HG02623 (cell line): Measurements from ENCODE around the gene CCDC12.

Source experiments
- ATAC-seq: cut with Tn5 transposase; IDR thresholded peaks from one replicate; pipeline ENCODE4 v1.9.1; 2021; ENCODE audit warnings: moderate library complexity; ENCODE audit not compliant: unreplicated experiment

CCDC12 gene

DNA sequence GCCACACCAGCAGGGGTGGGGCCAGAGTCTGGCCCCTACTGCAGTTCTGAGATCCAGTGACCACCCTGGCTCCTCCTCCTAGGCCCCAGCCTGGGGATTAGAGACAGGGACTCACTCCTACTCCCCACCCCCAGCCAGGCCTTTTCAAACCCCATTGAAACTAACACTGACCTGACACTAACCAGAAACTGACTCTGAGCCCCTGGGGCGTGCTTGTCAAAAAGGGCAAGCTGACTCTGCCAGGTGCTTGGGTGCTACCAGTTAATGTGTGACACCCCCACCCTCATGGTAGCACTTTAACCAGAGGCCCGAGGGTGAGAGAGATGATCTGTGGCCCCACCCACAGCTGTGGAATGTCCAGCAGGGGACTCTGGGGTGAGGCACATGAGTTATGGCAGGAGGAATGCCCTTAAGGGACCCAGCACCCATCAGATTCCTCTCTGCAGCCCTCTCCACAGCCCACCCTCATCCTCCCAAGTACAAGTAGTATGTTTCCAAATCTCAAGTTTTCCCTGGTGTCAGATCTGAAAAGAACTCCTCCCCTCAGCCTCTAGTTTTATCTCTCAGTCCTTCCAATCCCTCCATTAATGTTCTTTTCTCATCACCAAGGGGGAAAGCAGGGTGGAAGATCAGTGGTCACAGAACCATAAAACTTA is 97.6 kb downstream of the CCDC12 start:
- ATAC-seq = no peak

GRCh38 chr3:46877406-46878125 is 99.0 kb downstream of the CCDC12 start, which contains the start of gene PTH1R:
Gene PTH1R (plus strand): TSS chr3:46877721. CDS start chr3:46883560, 5,839 bp downstream.
- no peak for ATAC-seq

- no peak for ATAC-seq
These were observed 99.9 kb downstream of the CCDC12 start for GRCh38 chr3:46876313-46877300.

GRCh38 chr3:46875560-46875959 is 101.0 kb downstream of the CCDC12 start:
- ATAC-seq = no peak

GRCh38 chr3:46874430-46874829 is 102.1 kb downstream of the CCDC12 start:
- no peak for ATAC-seq

- ATAC-seq = no peak
These were observed 103.0 kb downstream of the CCDC12 start for GRCh38 chr3:46873521-46873920.
